ENCODE data around the gene RAB38.

Gene RAB38

DNA sequence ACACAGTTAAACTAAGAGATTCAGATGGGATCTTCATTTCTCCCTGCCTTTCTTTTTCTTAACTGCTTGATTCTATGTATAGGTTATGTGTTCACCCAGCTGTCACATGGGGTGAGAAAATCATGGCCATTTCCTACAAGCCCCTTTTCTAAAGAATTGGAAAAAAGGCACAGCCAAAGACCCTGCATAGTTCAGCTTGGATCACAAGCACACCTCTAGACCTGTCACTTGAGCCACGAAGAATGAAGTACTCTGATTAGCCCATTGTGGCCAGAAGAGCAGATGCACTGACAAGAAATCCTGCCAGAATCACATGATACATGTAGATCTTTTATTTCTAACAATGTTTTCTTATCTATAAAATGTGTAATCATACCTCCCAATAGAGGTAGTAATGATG lies 69.7 kb downstream of the RAB38 start:
- TF ChIP-seq, protein P1, sequence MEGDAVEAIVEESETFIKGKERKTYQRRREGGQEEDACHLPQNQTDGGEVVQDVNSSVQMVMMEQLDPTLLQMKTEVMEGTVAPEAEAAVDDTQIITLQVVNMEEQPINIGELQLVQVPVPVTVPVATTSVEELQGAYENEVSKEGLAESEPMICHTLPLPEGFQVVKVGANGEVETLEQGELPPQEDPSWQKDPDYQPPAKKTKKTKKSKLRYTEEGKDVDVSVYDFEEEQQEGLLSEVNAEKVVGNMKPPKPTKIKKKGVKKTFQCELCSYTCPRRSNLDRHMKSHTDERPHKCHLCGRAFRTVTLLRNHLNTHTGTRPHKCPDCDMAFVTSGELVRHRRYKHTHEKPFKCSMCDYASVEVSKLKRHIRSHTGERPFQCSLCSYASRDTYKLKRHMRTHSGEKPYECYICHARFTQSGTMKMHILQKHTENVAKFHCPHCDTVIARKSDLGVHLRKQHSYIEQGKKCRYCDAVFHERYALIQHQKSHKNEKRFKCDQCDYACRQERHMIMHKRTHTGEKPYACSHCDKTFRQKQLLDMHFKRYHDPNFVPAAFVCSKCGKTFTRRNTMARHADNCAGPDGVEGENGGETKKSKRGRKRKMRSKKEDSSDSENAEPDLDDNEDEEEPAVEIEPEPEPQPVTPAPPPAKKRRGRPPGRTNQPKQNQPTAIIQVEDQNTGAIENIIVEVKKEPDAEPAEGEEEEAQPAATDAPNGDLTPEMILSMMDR (IDR thresholded peaks at IDR 0.05; ENCODE audit: insufficient read depth, low read length, missing control alignments) = no peak
- POLR2A ChIA-PET = no interaction called here
- no peak overlapping the region for H3K4me3 ChIP-seq (ENCODE audit: low read depth, low read length)
- no peak for DNase-seq (ENCODE audit: low read depth, low spot score)
- CTCF ChIA-PET = interaction anchor here (1.5 kb wide), 1 partner anchor 439 kb away, joined by 3 read pairs; no protein-coding TSS in a partner anchor

DNA sequence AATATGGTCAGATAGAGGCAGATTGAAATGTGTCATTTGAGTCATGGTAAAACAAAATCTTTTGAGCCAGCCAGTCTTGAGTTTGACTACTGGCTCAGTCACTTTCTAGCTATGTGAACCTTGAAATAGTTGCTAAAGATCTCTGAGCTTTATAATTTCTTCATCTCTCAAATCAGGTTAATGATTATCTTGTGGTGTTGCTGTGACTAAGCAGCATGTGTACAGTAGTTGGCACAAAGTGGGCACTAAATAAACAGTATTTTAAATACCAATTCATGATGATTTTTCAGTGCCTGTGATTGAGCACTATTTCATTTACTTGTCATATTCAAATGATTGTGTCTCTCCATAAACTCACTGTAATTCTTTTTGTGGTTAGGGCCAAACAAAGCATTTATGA lies 70.8 kb downstream of the RAB38 start:
- DNase-seq (ENCODE audit: low read depth, low spot score) = no peak
- POLR2A ChIA-PET = no interaction called here
- no peak overlapping the region for H3K4me3 ChIP-seq (ENCODE audit: low read depth, low read length)
- TF ChIP-seq, protein P1 (IDR thresholded peaks at IDR 0.05; ENCODE audit: insufficient read depth, low read length, missing control alignments) = no peak
- CTCF ChIA-PET = interaction anchor here (0.7 to 1.9 kb wide), 2 partner anchors 438 kb away, joined by 3 to 5 read pairs; no protein-coding TSS in a partner anchor

DNA sequence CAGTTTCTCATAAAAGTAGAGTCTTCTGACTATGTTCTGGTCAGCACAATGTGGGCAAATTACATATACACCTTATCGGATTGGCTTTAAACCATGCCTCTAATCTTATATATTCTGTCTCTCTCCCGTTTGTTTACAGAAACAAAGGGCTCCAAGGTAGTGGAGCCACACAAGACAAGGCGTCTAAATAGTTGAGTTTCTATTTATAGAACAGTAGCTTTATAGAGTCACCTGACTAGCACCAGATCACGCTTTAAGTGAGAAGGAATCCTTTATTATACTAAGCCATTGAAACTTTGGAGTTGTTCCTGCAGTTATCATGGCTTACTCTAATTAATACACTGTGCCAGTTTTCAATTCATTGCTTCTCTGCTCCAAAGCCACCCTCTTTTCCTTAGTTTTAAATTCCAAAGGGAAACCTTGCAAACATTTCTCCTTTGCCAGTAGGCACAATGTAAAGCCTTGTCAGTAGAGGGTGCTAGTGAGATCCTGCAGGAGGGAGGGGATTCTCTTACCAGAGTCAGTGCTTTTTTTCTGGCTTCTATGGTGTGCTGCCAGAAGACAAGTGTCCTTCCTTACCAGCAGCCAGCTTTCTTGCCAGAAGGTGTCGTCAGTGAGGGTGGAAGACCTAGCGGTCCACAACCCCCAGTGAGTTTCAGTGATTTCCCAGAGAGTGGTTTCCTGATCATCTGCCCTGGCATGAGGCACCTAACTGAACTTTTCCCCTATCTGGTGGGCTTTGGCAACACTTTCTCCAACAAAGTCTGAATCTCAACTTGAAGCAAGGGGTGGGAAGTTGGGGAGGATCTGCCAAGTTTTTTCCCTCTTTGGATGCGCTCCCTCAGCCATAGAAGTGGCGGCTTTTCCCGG lies 71.7 kb downstream of the RAB38 start:
- no peak overlapping the region for H3K4me3 ChIP-seq (ENCODE audit: low read depth, low read length)
- CTCF ChIA-PET = interaction anchor here (1.9 kb wide), 1 partner anchor 439 kb away, joined by 5 read pairs; no protein-coding TSS in a partner anchor
- TF ChIP-seq, protein P1 (IDR thresholded peaks at IDR 0.05; ENCODE audit: insufficient read depth, low read length, missing control alignments) = peak; percentile 56
- peak; percentile 1 for DNase-seq (ENCODE audit: low read depth, low spot score)
- POLR2A ChIA-PET = no interaction called here

DNA sequence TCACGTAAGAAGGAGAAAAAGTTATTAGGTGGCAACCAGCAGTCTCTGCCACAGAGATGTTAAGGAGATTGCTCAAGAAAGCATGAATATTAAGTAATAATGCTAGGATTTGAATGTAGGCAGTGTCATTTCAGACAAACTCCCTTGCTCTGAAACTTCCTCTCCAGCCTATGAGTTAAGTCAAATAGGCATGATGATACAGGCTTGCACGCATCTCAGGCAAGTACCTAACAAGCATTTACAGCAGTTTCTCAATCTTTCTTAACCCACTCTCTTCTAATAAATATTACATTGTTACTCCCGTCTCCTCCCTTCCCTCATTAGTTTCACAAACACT lies 72.7 kb downstream of the RAB38 start:
- CTCF ChIA-PET = interaction anchor here (1.9 kb wide), 1 partner anchor 440 kb away, joined by 5 read pairs; no protein-coding TSS in a partner anchor
- POLR2A ChIA-PET = no interaction called here

DNA sequence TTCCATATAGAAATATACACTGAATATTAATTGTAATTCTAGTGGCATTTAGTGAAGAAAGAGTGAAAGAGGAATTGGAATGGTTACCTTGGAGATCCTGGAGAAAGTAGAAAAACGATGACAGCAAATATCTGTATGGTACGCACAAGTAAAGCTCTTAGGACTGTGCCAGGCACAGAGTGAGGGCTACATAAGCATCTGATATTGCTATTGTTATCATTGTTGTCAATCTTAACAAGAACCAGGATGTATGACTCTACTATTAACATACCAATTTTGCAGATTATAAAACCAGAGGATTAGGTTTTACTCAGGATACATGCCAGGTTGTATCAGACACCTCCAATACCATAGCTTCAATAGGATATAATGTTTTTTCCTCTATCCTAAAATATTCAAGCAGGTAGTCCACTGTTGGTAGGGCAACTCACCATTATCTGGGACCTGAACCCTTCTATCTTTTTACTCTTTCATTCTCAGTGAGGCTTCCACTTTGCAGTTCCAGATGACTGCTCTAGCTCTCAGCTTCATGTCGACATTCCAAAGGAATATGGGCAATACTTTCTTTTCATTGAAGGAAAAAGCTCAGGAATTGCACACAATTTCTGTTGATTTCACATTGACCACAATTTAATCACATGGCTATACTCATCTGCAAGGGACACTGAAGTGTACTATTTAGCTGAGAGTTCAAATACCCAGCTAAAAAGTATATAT lies 73.2 kb downstream of the RAB38 start:
- ChIA-PET CTCF (interaction anchor here (1.9 kb wide), 1 partner anchor 440 kb away, joined by 5 read pairs; no protein-coding TSS in a partner anchor), POLR2A (no interaction called here)
- H3K4me3 ChIP-seq (ENCODE audit: low read depth, low read length) = no peak overlapping the region
- no peak for DNase-seq (ENCODE audit: low read depth, low spot score)
- TF ChIP-seq, protein P1 (IDR thresholded peaks at IDR 0.05; ENCODE audit: insufficient read depth, low read length, missing control alignments) = no peak

More for the DNA sequence above, 72.7 kb downstream of the RAB38 start:
- H3K4me3 ChIP-seq (ENCODE audit: low read depth, low read length) = no peak overlapping the region
- TF ChIP-seq, protein P1 (IDR thresholded peaks at IDR 0.05; ENCODE audit: insufficient read depth, low read length, missing control alignments) = no peak
- DNase-seq (ENCODE audit: low read depth, low spot score) = no peak

DNA sequence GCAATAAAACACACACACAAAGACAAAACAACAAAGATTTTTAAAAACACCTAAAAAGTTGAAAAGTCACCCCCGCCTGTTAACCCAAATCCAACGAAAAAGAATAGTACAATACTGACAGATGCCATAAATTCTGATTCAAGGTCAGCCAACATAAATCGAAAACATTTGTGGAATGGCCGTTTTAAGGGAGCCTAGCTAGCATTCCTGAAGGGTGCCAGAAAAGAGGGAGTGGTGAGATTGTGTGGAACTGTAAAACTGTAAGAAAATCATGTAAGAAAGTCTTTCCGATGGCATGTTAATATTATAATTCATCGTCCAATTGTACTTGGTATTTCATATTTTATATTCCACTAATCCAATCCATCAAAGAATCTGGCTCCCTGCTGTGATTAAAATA lies 75.1 kb downstream of the RAB38 start:
- TF ChIP-seq, protein P1 (IDR thresholded peaks at IDR 0.05; ENCODE audit: insufficient read depth, low read length, missing control alignments) = no peak
- POLR2A ChIA-PET = no interaction called here
- no peak overlapping the region for H3K4me3 ChIP-seq (ENCODE audit: low read depth, low read length)
- DNase-seq (ENCODE audit: low read depth, low spot score) = no peak
- CTCF ChIA-PET = no interaction called here

Measured in AG04449 (cell line).